Ishikawa (cell line): ENCODE measurements around the gene SMYD3.

Experiments
- CEBPB ChIP-seq: IDR thresholded peaks from 2 replicates; pipeline ENCODE4 v1.6.1; 2012
- CREB1 ChIP-seq: IDR thresholded peaks from 2 replicates; pipeline ENCODE4 v1.6.1; 2012; ENCODE audit warnings: low read depth
- EGR1 ChIP-seq: IDR thresholded peaks from 2 replicates; pipeline ENCODE4 v1.6.1; 2012
- EP300 ChIP-seq: IDR thresholded peaks from 2 replicates; pipeline ENCODE4 v1.6.1; 2012; ENCODE audit warnings: borderline replicate concordance
- FOXM1 ChIP-seq: IDR thresholded peaks from 2 replicates; pipeline ENCODE4 v1.6.1; 2012; ENCODE audit warnings: low read depth, borderline replicate concordance
- MAX ChIP-seq: IDR thresholded peaks from 2 replicates; pipeline ENCODE4 v1.6.1; 2012
- NFIC ChIP-seq: IDR thresholded peaks from 2 replicates; pipeline ENCODE4 v1.6.1; 2012
- RAD21 ChIP-seq: IDR thresholded peaks from 2 replicates; pipeline ENCODE4 v1.6.1; 2012; ENCODE audit warnings: low read depth
- REST ChIP-seq: IDR thresholded peaks from 2 replicates; pipeline ENCODE4 v1.6.1; 2012; ENCODE audit warnings: low read depth, mild to moderate bottlenecking
- TAF1 ChIP-seq: IDR thresholded peaks from 2 replicates; pipeline ENCODE4 v1.6.1; 2012; ENCODE audit warnings: low read depth, mild to moderate bottlenecking
- TCF12 ChIP-seq: IDR thresholded peaks from 2 replicates; pipeline ENCODE4 v1.6.1; 2012; ENCODE audit warnings: low read depth
- TEAD4 ChIP-seq: IDR thresholded peaks from 2 replicates; pipeline ENCODE4 v1.6.1; 2012
- USF1 ChIP-seq: IDR thresholded peaks from 2 replicates; pipeline ENCODE4 v1.6.1; 2012
- YY1 ChIP-seq: IDR thresholded peaks from 2 replicates; pipeline ENCODE4 v1.6.1; 2012; ENCODE audit warnings: low read depth
- ZBTB7A ChIP-seq: IDR thresholded peaks from 2 replicates; pipeline ENCODE4 v1.6.1; 2012; ENCODE audit warnings: low read depth

Gene SMYD3

GRCh38 chr1:246306415-246307037 is 200.6 kb downstream of the SMYD3 start:
- TF ChIP-seq TEAD4 (no peak), TAF1 (no peak), MAX (no peak), EP300 (no peak), TCF12 (no peak), FOXM1 (no peak), REST (no peak), NFIC (no peak), USF1 (no peak), RAD21 (no peak), CREB1 (no peak), YY1 (no peak), CEBPB (no peak), ZBTB7A (no peak), EGR1 (no peak)

GRCh38 chr1:246304484-246305259 is 202.4 kb downstream of the SMYD3 start:
- TF ChIP-seq TCF12 (no peak), USF1 (no peak), ZBTB7A (no peak), MAX (no peak), CREB1 (no peak), TAF1 (no peak), YY1 (no peak), RAD21 (no peak), REST (no peak), TEAD4 (no peak), FOXM1 (no peak), CEBPB (no peak), EGR1 (no peak), NFIC (no peak), EP300 (no peak)

- TF ChIP-seq RAD21 = no peak
- no peak for TF ChIP-seq NFIC
- TF ChIP-seq TAF1 = no peak
- TF ChIP-seq ZBTB7A = no peak
- no peak for TF ChIP-seq MAX
- no peak for TF ChIP-seq YY1
- no peak for TF ChIP-seq TCF12
Observed at GRCh38 chr1:246302711-246303317, 204.3 kb downstream of the SMYD3 start.

- no peak for TF ChIP-seq NFIC
- TF ChIP-seq ZBTB7A = no peak
- TF ChIP-seq RAD21 = no peak
- TF ChIP-seq CEBPB = no peak
- no peak for TF ChIP-seq EP300
- TF ChIP-seq MAX = no peak
- TF ChIP-seq TAF1 = no peak
- TF ChIP-seq USF1 = no peak
- TF ChIP-seq FOXM1 = no peak
- no peak for TF ChIP-seq TCF12
Observed at GRCh38 chr1:246302251-246302625, 204.8 kb downstream of the SMYD3 start.
